Tibial nerve (tissue), 4 donors: Measurements from ENCODE around the gene CERS6. TPM values are rescaled to one million over a fixed set of nuclear protein-coding genes. Genes with fewer than 3 reads are reported as not detected.

Source experiments
- DNase-seq, 2 donors: peaks; one replicate each; pipeline ENCODE4 v3.0.0-alpha.2; 2019; ENCODE audit warnings: low spot score in 2 of 2
- H3K27ac ChIP-seq, 4 donors: fragments of 200-600 bp; sonication (generic) in 3 of 4; one replicate each; pipeline ENCODE4 v1.5.1; 2017 to 2019; ENCODE audit warnings: mild to moderate bottlenecking in 1 of 4
- H3K27me3 ChIP-seq, 2 donors: fragments of 200-600 bp; sonication (generic) in 1 of 2; one replicate each; pipeline versions ENCODE4 v1.5.1 to v1.6.0; 2017 to 2019
- H3K36me3 ChIP-seq, 3 donors: fragments of 200-600 bp; sonication (generic); one replicate each; pipeline ENCODE4 v1.5.1; 2018 to 2019
- H3K4me1 ChIP-seq, 4 donors: fragments of 200-600 bp; sonication (generic) in 3 of 4; one replicate each; pipeline ENCODE4 v1.5.1; 2017 to 2019
- H3K4me3 ChIP-seq, 4 donors: fragments of 200-600 bp; sonication (generic) in 3 of 4; one replicate each; pipeline ENCODE4 v1.5.1; 2017 to 2019; ENCODE audit warnings: mild to moderate bottlenecking in 1 of 4, moderate library complexity in 1 of 4
- H3K9me3 ChIP-seq, 4 donors: fragments of 200-600 bp; sonication (generic) in 3 of 4; one replicate each; pipeline ENCODE4 v1.5.1; 2017 to 2019
- CTCF ChIP-seq, 5 experiments: fragments of 200-600 bp in 3 of 5; fragments of 450-650 bp in 2 of 5; sonication (generic) in 3 of 5; IDR thresholded peaks; one replicate each; pipeline ENCODE4 v1.5.1; 2016 to 2019; ENCODE audit warnings: antibody characterized with exemption in 5 of 5, mild to moderate bottlenecking in 3 of 5, moderate library complexity in 2 of 5
- EP300 ChIP-seq, 2 donors: sonication (generic); formaldehyde crosslinking; IDR thresholded peaks; one replicate each; pipeline ENCODE4 v1.6.1; 2017; ENCODE audit warnings: antibody characterized with exemption in 2 of 2, mild to moderate bottlenecking in 1 of 2
- POLR2A ChIP-seq, 2 donors: fragments of 450-650 bp; IDR thresholded peaks; one replicate each; pipeline ENCODE4 v1.6.1; 2017; ENCODE audit warnings: antibody characterized with exemption in 2 of 2, mild to moderate bottlenecking in 2 of 2, moderate library complexity in 2 of 2
- WGBS, 2 donors: methylation state at CpG; one replicate each; pipeline ENCODE4 v1.1.5; 2018; 5-methylcytosine and 5-hydroxymethylcytosine counted together
- total RNA-seq, 4 donors: library from RNA; depleted of rRNA; stranded (reverse); fragments of >200 nt; gene quantifications; one replicate each; pipeline ENCODE4 v1.1.0, GENCODE V29; 2016

The CERS6 gene
- total RNA-seq, 4 donors from 2014 or later: 37.7 to 38.7 (median 37.8) TPM

- peaks cover 0 to 4% (median 0%) of the 10 kb centered on the region in 4 donors for H3K4me1 ChIP-seq
- TF ChIP-seq CTCF (IDR thresholded peaks at IDR 0.05) (no peak), POLR2A (IDR thresholded peaks at IDR 0.05) (no peak), EP300 (IDR thresholded peaks at IDR 0.05) (no peak)
- 54 to 55% methylated on average over 4 of the region's 4 CpGs for WGBS, 2 donors
- no peaks in the 10 kb centered on the region for H3K9me3 ChIP-seq
- H3K27ac ChIP-seq: no peak overlapping the region
- no peaks in the 10 kb centered on the region for H3K36me3 ChIP-seq
- no peak for DNase-seq
- no peak overlapping the region for H3K4me3 ChIP-seq
- no peaks in the 10 kb centered on the region for H3K27me3 ChIP-seq
Measured at GRCh38 chr2:168626096-168626495, 170.0 kb downstream of the CERS6 start.

- Histone ChIP-seq H3K4me3 (no peak overlapping the region), H3K27ac (no peak overlapping the region), H3K36me3 (no peaks in the 10 kb centered on the region), H3K9me3 (no peaks in the 10 kb centered on the region), H3K27me3 (no peaks in the 10 kb centered on the region), H3K4me1 (peaks cover 0 to 4% (median 0%) of the 10 kb centered on the region in 4 donors)
- WGBS, 2 donors: 69 to 74% methylated on average over 3 of the region's 3 CpGs
- no peak for DNase-seq
- TF ChIP-seq CTCF (IDR thresholded peaks at IDR 0.05) (no peak), EP300 (IDR thresholded peaks at IDR 0.05) (no peak), POLR2A (IDR thresholded peaks at IDR 0.05) (no peak)
Measured at GRCh38 chr2:168626647-168627046, 170.6 kb downstream of the CERS6 start.

DNA sequence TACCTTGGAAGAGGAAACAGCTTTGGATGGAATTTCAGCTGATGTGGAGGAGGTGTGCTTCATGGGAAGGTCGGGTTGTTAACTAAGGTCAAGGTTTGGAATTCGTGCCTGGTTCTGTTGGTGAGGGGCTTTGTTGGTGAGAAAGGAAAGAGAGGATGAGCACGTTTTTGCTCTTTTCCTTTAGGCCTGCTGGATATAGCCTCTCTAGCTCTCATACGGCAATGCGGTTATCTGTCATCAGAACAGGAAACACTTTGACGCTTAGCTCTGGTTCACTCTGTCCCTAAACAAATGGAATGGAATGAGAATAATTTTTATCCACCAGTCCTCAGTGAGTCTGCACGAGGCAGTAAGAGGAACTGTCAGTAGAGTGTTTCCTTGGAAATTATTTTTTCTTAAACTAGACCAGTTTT lies 176.6 kb downstream of the CERS6 start:
- no peak overlapping the region for H3K4me3 ChIP-seq
- 42% methylated on average over 7 of the region's 7 CpGs for WGBS, 2 donors
- TF ChIP-seq EP300 (IDR thresholded peaks at IDR 0.05) (peak in 1 of 2 donors; percentile 50), POLR2A (IDR thresholded peaks at IDR 0.05) (no peak), CTCF (IDR thresholded peaks at IDR 0.05) (no peak)
- DNase-seq: peak in 1 of 2 donors; percentile 7
- H3K9me3 ChIP-seq: no peaks in the 10 kb centered on the region
- H3K27ac ChIP-seq: peak overlapping the region in 1 of 4 donors; percentile 3
- peaks cover 0 to 25% (median 0%) of the 10 kb centered on the region in 4 donors for H3K4me1 ChIP-seq
- H3K27me3 ChIP-seq: no peaks in the 10 kb centered on the region
- no peaks in the 10 kb centered on the region for H3K36me3 ChIP-seq

DNA sequence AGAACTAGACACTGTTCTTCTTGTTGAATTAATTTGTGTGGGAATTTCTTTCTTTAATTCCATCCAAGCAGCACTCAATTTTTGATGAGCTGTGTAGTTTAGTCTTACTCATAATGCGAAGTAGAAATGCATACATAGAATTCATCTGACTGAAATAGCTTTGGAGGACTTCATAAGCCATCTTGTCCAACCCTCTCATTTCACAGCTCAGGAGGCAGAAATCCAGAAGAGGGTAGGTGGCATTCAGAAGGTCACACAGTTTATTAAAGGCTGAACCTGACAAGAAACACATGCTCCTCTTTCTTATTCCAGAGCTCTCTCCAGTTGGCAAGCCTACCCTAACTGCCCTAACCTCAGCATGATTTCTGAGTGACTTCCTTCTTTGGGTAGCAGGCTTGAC lies 177.1 kb downstream of the CERS6 start:
- DNase-seq: no peak
- no peak for TF ChIP-seq EP300 (IDR thresholded peaks at IDR 0.05)
- no peak for TF ChIP-seq CTCF (IDR thresholded peaks at IDR 0.05)
- no peak for TF ChIP-seq POLR2A (IDR thresholded peaks at IDR 0.05)
- 46% methylated on average over 1 of the region's 1 CpG for WGBS, 2 donors
- H3K9me3 ChIP-seq: no peaks in the 10 kb centered on the region
- H3K27ac ChIP-seq: peak overlapping the region in 1 of 4 donors; percentile 53
- H3K27me3 ChIP-seq: no peaks in the 10 kb centered on the region
- H3K4me3 ChIP-seq: no peak overlapping the region
- no peaks in the 10 kb centered on the region for H3K36me3 ChIP-seq
- H3K4me1 ChIP-seq: peaks cover 0 to 25% (median 0%) of the 10 kb centered on the region in 4 donors

DNA sequence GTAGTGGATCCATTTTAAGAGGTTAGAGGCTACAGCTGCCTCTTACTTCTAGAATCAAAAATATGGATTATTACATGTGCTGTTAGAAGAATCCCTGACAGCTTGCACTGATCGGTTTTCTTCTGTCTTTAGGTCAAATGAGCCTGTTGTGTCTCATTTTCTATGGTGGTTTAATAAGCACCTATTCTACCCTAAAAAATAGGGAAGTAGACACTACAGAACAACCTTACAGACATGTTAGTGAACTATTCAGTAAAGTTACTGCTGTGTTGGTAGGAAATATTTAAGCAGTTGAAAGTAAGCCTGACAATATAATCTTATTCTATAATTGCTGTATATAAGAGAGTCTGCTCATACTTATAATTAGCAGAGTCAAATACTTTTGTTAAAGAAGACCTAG lies 177.8 kb downstream of the CERS6 start:
- TF ChIP-seq EP300 (IDR thresholded peaks at IDR 0.05): no peak
- TF ChIP-seq CTCF (IDR thresholded peaks at IDR 0.05): no peak
- TF ChIP-seq POLR2A (IDR thresholded peaks at IDR 0.05): no peak
- no peaks in the 10 kb centered on the region for H3K27me3 ChIP-seq
- H3K4me3 ChIP-seq: no peak overlapping the region
- H3K9me3 ChIP-seq: no peaks in the 10 kb centered on the region
- H3K27ac ChIP-seq: no peak overlapping the region
- WGBS, 2 donors: 80 to 84% methylated on average over 1 of the region's 1 CpG
- no peak for DNase-seq
- H3K4me1 ChIP-seq: peaks cover 0 to 26% (median 0%) of the 10 kb centered on the region in 4 donors
- H3K36me3 ChIP-seq: no peaks in the 10 kb centered on the region
